K562 (cell line): ENCODE measurements around the gene CYFIP2. TPM values are rescaled to one million over a fixed set of nuclear protein-coding genes. Genes with fewer than 3 reads are reported as not detected.

Experiments used
- CSDE1 ChIP-seq, 2 experiments: fragments of 450-650 bp; IDR thresholded peaks; 2 replicates each; pipeline ENCODE4 v1.6.1; 2016; ENCODE audit warnings: mild to moderate bottlenecking in 1 of 2
- CXXC5 ChIP-seq: fragments of 250-450 bp; sonication (Bioruptor Pico); IDR thresholded peaks from 2 replicates; pipeline ENCODE4 v1.8.0; 2022; ENCODE audit warnings: inconsistent platforms, mild to moderate bottlenecking, moderate library complexity
- HDAC6 ChIP-seq: IDR thresholded peaks from 2 replicates; pipeline ENCODE4 v1.6.1; 2012; ENCODE audit warnings: low read depth, mild to moderate bottlenecking, control low read depth, inconsistent platforms, low read length, moderate library complexity
- LCOR ChIP-seq: sonication (generic); formaldehyde crosslinking; IDR thresholded peaks from 2 replicates; pipeline ENCODE4 v1.8.0; 2022; ENCODE audit warnings: mild to moderate bottlenecking, missing genetic modification reagents
- MTA1 ChIP-seq: fragments of 450-650 bp; IDR thresholded peaks from 2 replicates; pipeline ENCODE4 v1.6.1; 2017; ENCODE audit warnings: borderline replicate concordance
- PHF20 ChIP-seq: fragments of 450-650 bp; IDR thresholded peaks from 2 replicates; pipeline ENCODE4 v1.6.1; 2018; ENCODE audit not compliant: partially characterized antibody
- PYGO2 ChIP-seq: fragments of 450-650 bp; IDR thresholded peaks from 2 replicates; pipeline ENCODE4 v1.6.1; 2016; ENCODE audit warnings: mild to moderate bottlenecking, missing genetic modification characterization, moderate library complexity, missing compliant biosample characterization
- TCFL5 ChIP-seq: fragments of 250-450 bp; sonication (Bioruptor Pico); conservative IDR thresholded peaks from 2 replicates; pipeline ENCODE4 v1.6.1; 2021; ENCODE audit warnings: mild to moderate bottlenecking, moderate library complexity, matching md5 sums
- TEAD4 ChIP-seq, 2 experiments: sonication (generic) in 1 of 2; formaldehyde crosslinking in 1 of 2; IDR thresholded peaks; 2 replicates each; pipeline versions ENCODE4 v1.6.1 to v1.8.0; 2012 to 2022; ENCODE audit warnings: borderline replicate concordance in 1 of 2, inconsistent platforms in 1 of 2, low read length in 1 of 2, mild to moderate bottlenecking in 1 of 2, missing genetic modification reagents in 1 of 2
- XRCC3 ChIP-seq: fragments of 450-650 bp; IDR thresholded peaks from 2 replicates; pipeline ENCODE4 v1.6.1; 2017; ENCODE audit warnings: mild to moderate bottlenecking, moderate library complexity
- ZC3H4 ChIP-seq: sonication (generic); formaldehyde crosslinking; IDR thresholded peaks from 2 replicates; pipeline ENCODE4 v1.9.0; 2021; ENCODE audit warnings: missing genetic modification reagents, borderline replicate concordance
- polyA plus RNA-seq, 8 experiments: library from polyadenylated mRNA; depleted of rRNA in 4 of 8; stranded (reverse) in 5 of 8; unstranded in 3 of 8; fragments of >200 nt; fragmentation: Nextera tagmentation in 2 of 8; fragmentation: Illumina TruSeq in 1 of 8; extraction: Ambion mirVana in 2 of 8; extraction: Trizol in 1 of 8; gene quantifications; 2 replicates each; pipeline versions ENCODE4 v1.2.1 to v1.2.3, GENCODE V29; 2011 to 2014; ENCODE audit warnings: inconsistent platforms in 1 of 8, missing spikeins in 1 of 8
- total RNA-seq, 7 experiments: library from RNA; depleted of rRNA in 6 of 7; stranded (reverse); fragments of >200 nt in 6 of 7; fragmentation: Illumina TruSeq in 2 of 7; extraction: Trizol in 2 of 7; gene quantifications; 2 replicates each; pipeline versions ENCODE4 v1.2.1 to v1.2.3, GENCODE V29; 2011 to 2021; ENCODE audit warnings: low replicate concordance in 1 of 7
- TF ChIP-seq, protein P1 (sequence below): fragments of 250-450 bp; sonication (Bioruptor Pico); IDR thresholded peaks from 2 replicates; pipeline ENCODE4 v1.9.0; 2021; ENCODE audit warnings: mild to moderate bottlenecking, inconsistent platforms
- TF ChIP-seq, protein P2 (sequence below): fragments of 450-650 bp; formaldehyde crosslinking; IDR thresholded peaks from 2 replicates; pipeline ENCODE4 v1.4.0; 2020; ENCODE audit warnings: mild to moderate bottlenecking, moderate library complexity
- TF ChIP-seq, protein P3 (sequence below), 2 experiments: fragments of 450-650 bp in 1 of 2; sonication (generic) in 1 of 2; formaldehyde crosslinking; conservative IDR thresholded peaks; 2 replicates each; pipeline versions ENCODE4 v1.4.0 to v1.8.1; 2020 to 2022; ENCODE audit warnings: mild to moderate bottlenecking in 1 of 2, missing genetic modification reagents in 1 of 2
- TF ChIP-seq, protein P4 (sequence below): sonication (generic); formaldehyde crosslinking; IDR thresholded peaks from 2 replicates; pipeline ENCODE4 v1.8.1; 2023; ENCODE audit warnings: missing genetic modification reagents, mild to moderate bottlenecking, borderline replicate concordance

Gene CYFIP2
- total and polyA plus RNA-seq, 9 of the 15 experiments (the other 6 are each of a cell fraction or from before 2014, with no cell fraction given) = 0.76 to 2.9 (median 1.4) TPM; not detected in 1

DNA sequence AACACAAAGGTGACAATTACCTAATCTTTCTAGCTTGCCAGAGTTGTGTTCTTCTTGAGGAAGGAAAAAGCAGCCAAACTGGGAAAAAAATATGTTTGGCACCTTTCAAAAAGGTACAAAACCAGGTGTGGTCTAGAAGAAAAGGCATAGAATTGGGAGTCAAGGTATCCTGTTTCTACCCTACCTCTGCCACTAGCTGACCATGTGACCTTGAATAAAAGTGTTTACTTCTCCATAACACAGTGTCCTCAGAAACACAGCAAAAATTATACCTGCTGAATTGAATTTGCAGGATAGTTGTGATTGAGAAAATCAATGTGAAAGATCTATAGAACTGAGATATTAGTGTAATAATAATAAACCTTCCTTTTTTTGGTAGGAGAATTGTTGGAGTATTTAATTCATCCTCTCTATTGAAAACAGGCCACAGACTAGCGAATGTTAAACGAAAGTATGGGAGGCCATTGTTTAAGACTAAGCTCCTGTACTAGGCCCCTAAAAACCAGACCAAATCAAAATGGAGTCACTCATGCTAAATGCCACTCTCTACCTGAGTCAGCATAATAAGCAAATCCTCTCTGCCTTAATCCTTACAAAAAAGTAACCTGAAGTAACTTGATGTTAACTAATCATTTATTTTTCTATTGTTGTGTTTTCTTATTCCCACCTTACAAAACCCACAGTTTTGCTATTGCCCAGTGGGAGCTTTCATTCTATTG is 12.6 kb downstream of the CYFIP2 start (continued):
- peak; percentile 94 for TF ChIP-seq TCFL5 (CRISPR knock-in tag)
- TF ChIP-seq PHF20 = no peak
- TF ChIP-seq, protein P1, sequence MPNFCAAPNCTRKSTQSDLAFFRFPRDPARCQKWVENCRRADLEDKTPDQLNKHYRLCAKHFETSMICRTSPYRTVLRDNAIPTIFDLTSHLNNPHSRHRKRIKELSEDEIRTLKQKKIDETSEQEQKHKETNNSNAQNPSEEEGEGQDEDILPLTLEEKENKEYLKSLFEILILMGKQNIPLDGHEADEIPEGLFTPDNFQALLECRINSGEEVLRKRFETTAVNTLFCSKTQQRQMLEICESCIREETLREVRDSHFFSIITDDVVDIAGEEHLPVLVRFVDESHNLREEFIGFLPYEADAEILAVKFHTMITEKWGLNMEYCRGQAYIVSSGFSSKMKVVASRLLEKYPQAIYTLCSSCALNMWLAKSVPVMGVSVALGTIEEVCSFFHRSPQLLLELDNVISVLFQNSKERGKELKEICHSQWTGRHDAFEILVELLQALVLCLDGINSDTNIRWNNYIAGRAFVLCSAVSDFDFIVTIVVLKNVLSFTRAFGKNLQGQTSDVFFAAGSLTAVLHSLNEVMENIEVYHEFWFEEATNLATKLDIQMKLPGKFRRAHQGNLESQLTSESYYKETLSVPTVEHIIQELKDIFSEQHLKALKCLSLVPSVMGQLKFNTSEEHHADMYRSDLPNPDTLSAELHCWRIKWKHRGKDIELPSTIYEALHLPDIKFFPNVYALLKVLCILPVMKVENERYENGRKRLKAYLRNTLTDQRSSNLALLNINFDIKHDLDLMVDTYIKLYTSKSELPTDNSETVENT (CRISPR knock-in tag) = no peak
- TF ChIP-seq TEAD4 (IDR thresholded peaks at IDR 0.05; ENCODE audit: low read length) = no peak
- no peak for TF ChIP-seq TEAD4 (CRISPR knock-in tag; IDR thresholded peaks at IDR 0.05; ENCODE audit: borderline replicate concordance)
- no peak for TF ChIP-seq CSDE1 (IDR thresholded peaks at IDR 0.05)
- TF ChIP-seq, protein P2, sequence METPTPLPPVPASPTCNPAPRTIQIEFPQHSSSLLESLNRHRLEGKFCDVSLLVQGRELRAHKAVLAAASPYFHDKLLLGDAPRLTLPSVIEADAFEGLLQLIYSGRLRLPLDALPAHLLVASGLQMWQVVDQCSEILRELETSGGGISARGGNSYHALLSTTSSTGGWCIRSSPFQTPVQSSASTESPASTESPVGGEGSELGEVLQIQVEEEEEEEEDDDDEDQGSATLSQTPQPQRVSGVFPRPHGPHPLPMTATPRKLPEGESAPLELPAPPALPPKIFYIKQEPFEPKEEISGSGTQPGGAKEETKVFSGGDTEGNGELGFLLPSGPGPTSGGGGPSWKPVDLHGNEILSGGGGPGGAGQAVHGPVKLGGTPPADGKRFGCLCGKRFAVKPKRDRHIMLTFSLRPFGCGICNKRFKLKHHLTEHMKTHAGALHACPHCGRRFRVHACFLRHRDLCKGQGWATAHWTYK (CRISPR knock-in tag) = peak; percentile 97
- TF ChIP-seq ZC3H4 (CRISPR knock-in tag) = no peak
- no peak for TF ChIP-seq MTA1
- TF ChIP-seq, protein P3, sequence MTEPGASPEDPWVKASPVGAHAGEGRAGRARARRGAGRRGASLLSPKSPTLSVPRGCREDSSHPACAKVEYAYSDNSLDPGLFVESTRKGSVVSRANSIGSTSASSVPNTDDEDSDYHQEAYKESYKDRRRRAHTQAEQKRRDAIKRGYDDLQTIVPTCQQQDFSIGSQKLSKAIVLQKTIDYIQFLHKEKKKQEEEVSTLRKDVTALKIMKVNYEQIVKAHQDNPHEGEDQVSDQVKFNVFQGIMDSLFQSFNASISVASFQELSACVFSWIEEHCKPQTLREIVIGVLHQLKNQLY (CRISPR knock-in tag; conservative IDR thresholded peaks at IDR 0.05) = peak in 1 of 2 experiments; percentile 71; a peak in 1 of 4 replicates
- TF ChIP-seq, protein P4, sequence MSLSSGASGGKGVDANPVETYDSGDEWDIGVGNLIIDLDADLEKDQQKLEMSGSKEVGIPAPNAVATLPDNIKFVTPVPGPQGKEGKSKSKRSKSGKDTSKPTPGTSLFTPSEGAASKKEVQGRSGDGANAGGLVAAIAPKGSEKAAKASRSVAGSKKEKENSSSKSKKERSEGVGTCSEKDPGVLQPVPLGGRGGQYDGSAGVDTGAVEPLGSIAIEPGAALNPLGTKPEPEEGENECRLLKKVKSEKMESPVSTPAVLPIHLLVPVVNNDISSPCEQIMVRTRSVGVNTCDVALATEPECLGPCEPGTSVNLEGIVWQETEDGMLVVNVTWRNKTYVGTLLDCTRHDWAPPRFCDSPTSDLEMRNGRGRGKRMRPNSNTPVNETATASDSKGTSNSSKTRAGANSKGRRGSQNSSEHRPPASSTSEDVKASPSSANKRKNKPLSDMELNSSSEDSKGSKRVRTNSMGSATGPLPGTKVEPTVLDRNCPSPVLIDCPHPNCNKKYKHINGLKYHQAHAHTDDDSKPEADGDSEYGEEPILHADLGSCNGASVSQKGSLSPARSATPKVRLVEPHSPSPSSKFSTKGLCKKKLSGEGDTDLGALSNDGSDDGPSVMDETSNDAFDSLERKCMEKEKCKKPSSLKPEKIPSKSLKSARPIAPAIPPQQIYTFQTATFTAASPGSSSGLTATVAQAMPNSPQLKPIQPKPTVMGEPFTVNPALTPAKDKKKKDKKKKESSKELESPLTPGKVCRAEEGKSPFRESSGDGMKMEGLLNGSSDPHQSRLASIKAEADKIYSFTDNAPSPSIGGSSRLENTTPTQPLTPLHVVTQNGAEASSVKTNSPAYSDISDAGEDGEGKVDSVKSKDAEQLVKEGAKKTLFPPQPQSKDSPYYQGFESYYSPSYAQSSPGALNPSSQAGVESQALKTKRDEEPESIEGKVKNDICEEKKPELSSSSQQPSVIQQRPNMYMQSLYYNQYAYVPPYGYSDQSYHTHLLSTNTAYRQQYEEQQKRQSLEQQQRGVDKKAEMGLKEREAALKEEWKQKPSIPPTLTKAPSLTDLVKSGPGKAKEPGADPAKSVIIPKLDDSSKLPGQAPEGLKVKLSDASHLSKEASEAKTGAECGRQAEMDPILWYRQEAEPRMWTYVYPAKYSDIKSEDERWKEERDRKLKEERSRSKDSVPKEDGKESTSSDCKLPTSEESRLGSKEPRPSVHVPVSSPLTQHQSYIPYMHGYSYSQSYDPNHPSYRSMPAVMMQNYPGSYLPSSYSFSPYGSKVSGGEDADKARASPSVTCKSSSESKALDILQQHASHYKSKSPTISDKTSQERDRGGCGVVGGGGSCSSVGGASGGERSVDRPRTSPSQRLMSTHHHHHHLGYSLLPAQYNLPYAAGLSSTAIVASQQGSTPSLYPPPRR = no peak
- TF ChIP-seq PYGO2 = peak; percentile 90
- no peak for TF ChIP-seq XRCC3
- TF ChIP-seq CXXC5 = peak; percentile 72
- no peak for TF ChIP-seq HDAC6
- no peak for TF ChIP-seq LCOR (CRISPR knock-in tag)
